GM21381 (cell line): ENCODE data around the gene ST6GALNAC4.

Source experiments
- ATAC-seq: cut with Tn5 transposase; IDR thresholded peaks from one replicate; pipeline ENCODE4 v1.9.1; 2021; ENCODE audit warnings: mild to moderate bottlenecking, moderate library complexity; ENCODE audit not compliant: unreplicated experiment

The ST6GALNAC4 gene

DNA sequence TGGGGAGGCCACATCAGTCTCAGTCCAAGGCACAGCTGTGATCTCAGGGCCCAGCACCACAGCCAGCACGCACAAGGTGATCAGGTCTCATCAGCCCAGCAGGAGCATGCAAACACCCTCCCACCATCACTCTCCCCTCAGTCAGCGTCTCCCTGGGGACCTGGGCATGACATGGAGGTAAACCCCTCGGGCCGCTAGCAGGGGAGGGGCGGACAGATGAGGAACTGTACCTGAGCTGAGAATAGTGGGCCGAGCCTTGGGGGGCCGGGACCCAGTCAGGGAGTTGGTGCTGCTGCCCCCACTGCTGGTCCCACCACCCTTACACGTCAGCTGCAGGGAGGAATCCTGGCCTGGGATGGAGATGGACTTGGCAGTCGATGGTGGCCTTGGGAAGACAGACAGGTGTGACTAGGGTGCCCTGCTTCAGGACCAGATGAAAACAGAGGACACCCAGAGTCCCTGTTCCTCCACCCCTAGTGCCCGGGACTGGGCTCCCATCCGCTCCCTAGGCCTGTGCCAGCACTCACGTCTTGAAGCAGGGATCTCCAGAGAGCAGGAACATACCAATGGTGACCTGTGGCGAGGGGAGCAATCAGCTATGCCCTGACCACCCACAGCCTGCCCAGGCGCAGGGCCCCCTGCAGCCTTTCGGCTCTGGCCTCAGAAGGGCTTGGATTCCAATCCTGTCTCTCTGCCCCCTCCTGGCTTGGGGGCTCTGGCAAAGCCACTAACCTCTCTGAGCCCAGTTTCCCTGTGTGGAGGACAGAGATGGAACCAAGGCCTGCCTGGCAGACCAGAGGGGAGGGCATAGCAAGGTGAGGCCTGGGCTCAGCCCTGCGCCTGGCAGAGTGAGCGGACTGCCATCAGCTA, 31.2 kb upstream of the ST6GALNAC4 start:
- ATAC-seq = no peak

DNA sequence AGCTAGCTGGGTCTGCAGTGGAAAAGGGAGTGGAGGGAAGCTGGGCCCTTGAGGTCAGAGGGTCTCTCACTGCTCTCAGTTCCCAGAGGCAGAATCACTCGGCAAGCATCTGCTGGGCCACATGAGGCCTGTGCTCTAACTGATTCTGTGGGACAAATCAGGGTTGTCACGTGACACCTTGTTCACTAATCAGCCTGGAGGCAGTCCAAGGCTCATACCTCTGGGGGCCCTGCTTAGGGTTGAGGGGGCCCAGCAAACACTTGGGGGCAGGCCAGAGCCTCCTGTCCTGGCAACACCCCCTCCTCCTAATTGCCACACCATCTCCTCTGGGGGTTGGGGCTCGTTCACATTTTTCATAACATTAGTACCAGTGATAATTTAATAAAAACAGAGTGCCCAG, 29.9 kb upstream of the ST6GALNAC4 start:
- ATAC-seq = no peak

DNA sequence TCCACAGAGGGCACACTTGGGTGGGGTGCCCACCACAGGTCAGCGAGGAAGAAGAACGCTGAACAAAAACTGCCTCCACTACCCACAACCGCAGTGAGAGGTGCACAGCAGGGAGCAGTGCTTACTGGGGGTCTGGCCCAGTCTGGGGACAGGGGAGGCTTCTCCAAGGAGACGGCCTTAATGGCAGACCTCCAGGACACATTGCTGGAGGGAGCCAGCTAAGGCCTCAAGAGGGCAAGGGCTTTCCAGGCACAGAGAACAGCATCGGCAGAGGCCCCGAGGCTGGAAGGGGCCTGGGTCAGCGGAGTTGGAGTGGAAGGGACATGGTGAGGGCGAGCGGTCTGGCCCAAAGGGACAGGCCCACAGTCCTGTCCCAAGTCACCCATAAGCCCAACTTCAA, 29.1 kb upstream of the ST6GALNAC4 start:
- ATAC-seq = no peak

- no peak for ATAC-seq
Measured at GRCh38 chr9:127945338-127945737, 28.5 kb upstream of the ST6GALNAC4 start.

DNA sequence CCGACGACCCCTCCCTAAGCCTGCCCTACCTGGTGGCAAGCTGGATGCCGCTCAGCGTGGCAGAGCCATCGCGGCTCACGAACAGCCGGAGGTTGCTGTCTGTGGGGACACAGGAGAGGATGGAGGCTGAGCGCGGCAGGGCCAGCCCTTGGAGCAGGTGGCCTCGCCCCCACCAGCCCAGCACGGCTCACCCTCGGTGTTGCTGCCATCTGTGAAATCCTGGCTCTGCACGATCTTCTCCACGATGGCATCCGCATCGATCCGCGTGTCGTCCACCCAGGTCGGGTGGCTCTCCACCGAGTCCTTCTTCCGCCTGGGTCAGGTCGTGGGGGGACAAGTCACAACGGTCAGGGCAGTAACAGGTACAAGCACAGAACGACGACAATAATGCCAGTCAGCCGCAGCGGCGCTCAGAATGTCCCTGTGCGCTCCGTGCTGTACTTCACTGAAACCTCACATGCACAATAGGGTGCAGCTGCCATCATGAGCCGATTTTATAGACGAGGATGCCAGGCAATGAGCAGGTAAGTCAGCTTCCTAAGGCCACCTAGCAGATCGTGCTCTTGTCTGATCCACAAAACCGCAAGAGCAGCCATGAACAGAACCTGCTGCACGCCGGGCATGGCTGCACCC, 27.9 kb upstream of the ST6GALNAC4 start:
- ATAC-seq = no peak

GRCh38 chr9:127943731-127944144, 26.9 kb upstream of the ST6GALNAC4 start:
- peak; percentile 57 for ATAC-seq

DNA sequence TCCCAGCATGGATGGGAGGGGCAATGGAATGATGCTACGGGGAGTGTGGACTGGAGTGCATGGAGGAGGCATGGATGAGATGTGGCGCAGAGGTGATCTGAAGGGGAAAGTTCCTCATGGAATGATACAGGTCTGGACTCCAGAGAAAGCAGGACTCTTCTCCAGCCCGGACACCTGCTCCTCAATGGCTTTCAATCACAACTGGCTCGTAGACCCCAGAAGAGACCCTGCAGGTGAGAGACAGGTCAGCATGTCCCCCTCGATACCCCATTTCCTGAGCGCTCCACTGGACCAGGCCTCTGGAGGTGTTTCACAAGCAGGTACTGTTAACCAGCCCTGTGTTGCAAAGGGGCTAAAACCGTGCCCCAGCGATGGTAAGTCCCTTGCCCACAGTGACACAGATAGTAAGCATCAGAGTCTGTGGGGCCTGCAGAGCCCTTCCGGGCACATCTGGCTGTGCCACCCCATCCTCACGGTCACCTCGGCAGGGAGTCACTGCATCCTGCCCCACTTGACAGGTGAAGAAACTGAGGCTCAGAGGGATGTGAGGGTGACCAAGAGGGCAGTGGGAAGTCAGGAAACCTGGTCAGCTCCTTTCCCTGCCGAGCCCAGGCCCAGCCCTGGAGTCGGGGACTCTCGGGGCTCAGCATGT, 26.3 kb upstream of the ST6GALNAC4 start:
- ATAC-seq = no peak

- ATAC-seq = no peak
Measured at GRCh38 chr9:127942216-127943010, 25.6 kb upstream of the ST6GALNAC4 start.

- no peak for ATAC-seq
Measured at GRCh38 chr9:127941961-127942215, 25.0 kb upstream of the ST6GALNAC4 start.

GRCh38 chr9:127941062-127941960, 24.5 kb upstream of the ST6GALNAC4 start:
- ATAC-seq = no peak

DNA sequence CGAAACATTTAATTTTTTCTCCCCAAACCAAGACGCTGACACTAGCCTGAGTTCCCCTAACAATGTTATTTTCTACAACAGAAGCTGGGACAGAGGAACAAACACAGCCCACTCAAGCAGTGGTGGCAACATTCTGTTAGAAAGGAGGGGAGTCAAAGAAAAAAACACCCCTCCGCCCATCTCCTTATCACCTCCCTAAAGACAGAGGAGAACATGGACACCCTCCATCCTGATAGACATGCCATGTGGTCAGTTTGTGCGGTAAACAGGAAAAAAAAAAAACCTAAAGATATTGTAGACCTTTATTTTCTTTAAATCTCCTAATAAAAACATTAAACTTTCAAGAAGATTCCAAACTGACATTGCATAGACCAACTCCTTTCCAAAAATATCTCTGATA, 23.8 kb upstream of the ST6GALNAC4 start:
- ATAC-seq = no peak

DNA sequence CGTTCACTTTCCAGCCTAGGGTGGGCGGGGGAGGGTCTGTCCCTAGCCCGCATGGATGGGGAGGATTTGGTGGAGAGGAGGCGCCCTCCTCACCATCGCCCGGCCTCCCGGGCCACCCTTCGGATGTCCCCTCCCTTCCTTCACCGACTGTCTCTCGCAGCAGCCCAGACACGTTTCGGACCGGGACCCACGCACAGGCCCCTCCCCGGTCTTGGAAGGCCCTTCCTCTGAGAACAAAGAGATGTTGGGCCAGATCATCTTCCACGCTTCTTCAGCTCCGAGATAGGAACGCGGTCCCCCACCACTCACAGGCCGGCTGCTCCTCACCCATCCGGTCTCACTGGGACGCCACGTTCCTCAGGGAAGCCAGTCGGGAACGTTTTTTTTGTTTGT, 21.5 kb upstream of the ST6GALNAC4 start:
- ATAC-seq = no peak

DNA sequence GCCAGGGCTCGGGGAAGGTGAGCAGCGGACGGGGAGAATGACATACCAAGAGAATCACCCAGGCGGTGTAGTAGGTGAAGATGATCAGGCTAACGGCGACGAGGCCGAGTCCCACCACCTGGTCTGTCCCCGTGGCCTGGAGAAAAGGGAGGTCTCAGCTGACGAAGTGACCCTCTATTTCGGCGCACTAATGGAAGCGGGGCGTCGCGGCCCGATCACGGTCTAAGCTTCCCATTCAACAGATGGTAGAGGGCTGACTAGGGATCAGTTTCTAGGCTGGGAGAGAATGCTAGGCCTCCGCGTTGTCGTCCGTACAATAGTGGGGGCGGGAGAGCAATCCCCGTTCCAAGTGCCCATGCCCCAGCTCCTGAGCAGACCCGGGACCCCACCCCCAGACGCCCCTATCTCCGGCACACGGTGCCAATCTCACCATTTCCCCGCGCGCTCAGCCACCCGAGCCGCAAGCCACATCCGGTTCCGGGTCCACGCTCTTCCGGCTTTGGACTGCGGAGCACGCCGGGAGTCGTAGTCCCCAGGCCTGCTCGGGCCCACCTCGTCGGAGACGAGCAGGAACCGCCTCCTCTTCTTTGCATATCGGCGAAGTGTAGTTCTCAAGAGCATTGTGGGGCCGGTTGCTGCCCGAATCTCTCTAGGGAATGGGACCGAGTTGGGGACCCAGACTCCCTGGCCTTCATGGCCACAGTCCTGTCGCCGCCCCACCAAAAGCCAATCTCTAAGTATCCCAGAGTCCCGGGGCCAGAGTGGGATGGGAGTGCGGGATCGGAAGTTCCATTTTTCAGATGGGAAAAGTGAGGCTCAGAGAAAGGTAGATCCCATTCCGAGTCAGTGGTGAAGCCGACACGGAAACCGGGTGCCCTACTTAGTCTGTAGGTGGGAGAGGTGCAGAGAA, 20.8 kb upstream of the ST6GALNAC4 start, which contains the start of gene DPM2:
Gene DPM2 (minus strand): TSS at position 467 of the 910 bp plus-strand sequence. CDS start 34 bp downstream, at position 433.
- peak; percentile 92 for ATAC-seq

GRCh38 chr9:127937056-127937387, 20.2 kb upstream of the ST6GALNAC4 start:
- ATAC-seq = no peak

DNA sequence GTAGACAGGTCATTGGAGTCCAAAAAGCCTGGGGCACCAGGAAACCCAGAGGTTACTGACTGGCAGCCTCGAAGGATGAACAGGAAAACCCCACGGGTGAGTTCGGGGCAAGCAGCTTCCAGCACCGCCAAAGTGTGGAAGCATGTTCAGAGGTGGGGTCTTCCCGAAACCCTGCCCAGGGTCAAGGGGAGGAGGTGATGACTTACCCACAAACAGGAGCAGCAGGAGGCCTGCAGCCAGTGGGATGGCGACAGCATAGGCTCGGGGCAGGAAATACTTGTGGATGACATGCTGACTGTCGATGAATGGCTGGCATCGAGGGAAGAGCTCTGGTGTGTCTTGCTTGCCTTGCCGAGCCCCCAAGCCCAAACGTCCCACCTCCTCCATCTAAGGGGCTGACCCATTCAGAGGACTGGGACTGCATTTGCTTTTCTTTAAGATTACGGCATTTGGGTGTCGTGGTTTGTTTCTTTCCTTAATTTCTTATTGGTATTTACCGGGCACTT, 19.6 kb upstream of the ST6GALNAC4 start:
- no peak for ATAC-seq

DNA sequence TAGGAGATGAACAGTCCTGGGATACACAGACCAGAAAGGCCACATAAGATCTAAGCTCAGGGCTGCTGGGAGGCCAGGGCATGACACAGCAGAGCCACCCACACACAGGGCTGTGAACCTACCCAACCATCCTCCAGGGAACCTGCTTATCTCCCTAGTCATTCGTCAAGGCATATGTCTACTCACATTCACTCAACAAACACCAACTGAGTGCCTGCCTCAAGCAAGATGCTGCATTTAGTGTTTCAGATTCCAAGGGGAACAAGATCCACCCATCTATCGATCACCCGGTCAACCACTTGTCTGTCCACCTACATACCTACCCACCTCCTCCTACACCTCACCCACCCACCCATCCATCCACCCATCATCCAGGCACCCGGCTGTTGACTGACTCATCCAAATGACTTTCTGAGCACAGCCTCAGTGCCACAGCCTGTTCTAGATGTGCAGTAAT, 19.0 kb upstream of the ST6GALNAC4 start:
- no peak for ATAC-seq

DNA sequence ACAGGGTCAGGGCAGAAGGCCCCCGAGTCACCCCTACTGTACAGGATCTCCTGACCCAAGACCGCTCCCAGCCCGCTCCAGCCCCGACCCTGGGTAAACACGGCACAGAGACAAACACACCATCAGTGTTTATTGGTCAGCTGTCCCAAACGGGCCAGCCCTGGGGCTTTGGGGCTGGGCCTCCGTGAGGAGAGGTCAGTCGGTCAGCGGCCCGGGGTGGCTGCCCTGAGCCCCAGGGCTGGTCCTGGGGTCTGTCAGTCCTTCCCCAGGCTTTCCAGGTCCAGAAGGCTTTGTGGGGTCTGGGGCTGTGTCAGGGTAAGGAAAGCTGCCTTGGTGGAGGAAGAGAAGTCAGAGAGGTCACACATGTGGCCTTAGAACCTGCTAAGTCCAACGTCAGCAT, 18.1 kb upstream of the ST6GALNAC4 start:
- no peak for ATAC-seq

- ATAC-seq = no peak
Measured at GRCh38 chr9:127934248-127934647, 17.4 kb upstream of the ST6GALNAC4 start.
